ENCODE data around the gene PSD4. TPM values are rescaled to one million over a fixed set of nuclear protein-coding genes. Genes with fewer than 3 reads are reported as not detected.

Gene PSD4
- total RNA-seq, 1 experiment from 2014 or later, result 9.6 TPM

- Mint-ChIP-seq H3K27me3 (ENCODE audit: insufficient read depth, unreplicated experiment) (no peaks in the 10 kb centered on the region), H3K4me3 (ENCODE audit: unreplicated experiment) (no peak overlapping the region), H3K4me1 (ENCODE audit: insufficient read depth, unreplicated experiment) (no peaks in the 10 kb centered on the region), H3K36me3 (ENCODE audit: insufficient read depth, unreplicated experiment) (peaks cover 4% of the 10 kb centered on the region), H3K9me3 (ENCODE audit: unreplicated experiment) (no peaks in the 10 kb centered on the region), H3K27ac (ENCODE audit: low read depth, unreplicated experiment) (no peak overlapping the region)
- no peak for DNase-seq (ENCODE audit: unreplicated experiment)
- no peak for TF ChIP-seq CTCF (IDR thresholded peaks at IDR 0.05; ENCODE audit: unreplicated experiment)
- ChIA-PET CTCF (interaction anchor here (0.5 to 2.1 kb wide), 8 partner anchors 8 to 213 kb away, joined by 3 to 9 read pairs (median 4); no protein-coding TSS in a partner anchor), POLR2A (no interaction called here)
- intact Hi-C loops (cut with micrococcal nuclease), result no loop called here
- no TSS peak for BruUV-seq (replicated peaks)
Observed at GRCh38 chr2:113175042-113175628, 1.4 kb downstream of the PSD4 start.

GRCh38 chr2:113175736-113176695, 2.2 kb downstream of the PSD4 start:
- H3K27ac Mint-ChIP-seq (ENCODE audit: low read depth, unreplicated experiment), result no peak overlapping the region
- POLR2A ChIA-PET, result no interaction called here
- no peaks in the 10 kb centered on the region for H3K4me1 Mint-ChIP-seq (ENCODE audit: insufficient read depth, unreplicated experiment)
- intact Hi-C loops (cut with micrococcal nuclease), result no loop called here
- no peak for TF ChIP-seq CTCF (IDR thresholded peaks at IDR 0.05; ENCODE audit: unreplicated experiment)
- H3K9me3 Mint-ChIP-seq (ENCODE audit: unreplicated experiment), result no peaks in the 10 kb centered on the region
- no TSS peak for BruUV-seq (replicated peaks)
- no peak overlapping the region for H3K4me3 Mint-ChIP-seq (ENCODE audit: unreplicated experiment)
- peaks cover 4% of the 10 kb centered on the region for H3K36me3 Mint-ChIP-seq (ENCODE audit: insufficient read depth, unreplicated experiment)
- CTCF ChIA-PET, result interaction anchor here (0.7 to 2.1 kb wide), 2 partner anchors 25 to 38 kb away, joined by 3 to 9 read pairs; no protein-coding TSS in a partner anchor
- H3K27me3 Mint-ChIP-seq (ENCODE audit: insufficient read depth, unreplicated experiment), result no peaks in the 10 kb centered on the region
- DNase-seq (ENCODE audit: unreplicated experiment), result no peak

DNA sequence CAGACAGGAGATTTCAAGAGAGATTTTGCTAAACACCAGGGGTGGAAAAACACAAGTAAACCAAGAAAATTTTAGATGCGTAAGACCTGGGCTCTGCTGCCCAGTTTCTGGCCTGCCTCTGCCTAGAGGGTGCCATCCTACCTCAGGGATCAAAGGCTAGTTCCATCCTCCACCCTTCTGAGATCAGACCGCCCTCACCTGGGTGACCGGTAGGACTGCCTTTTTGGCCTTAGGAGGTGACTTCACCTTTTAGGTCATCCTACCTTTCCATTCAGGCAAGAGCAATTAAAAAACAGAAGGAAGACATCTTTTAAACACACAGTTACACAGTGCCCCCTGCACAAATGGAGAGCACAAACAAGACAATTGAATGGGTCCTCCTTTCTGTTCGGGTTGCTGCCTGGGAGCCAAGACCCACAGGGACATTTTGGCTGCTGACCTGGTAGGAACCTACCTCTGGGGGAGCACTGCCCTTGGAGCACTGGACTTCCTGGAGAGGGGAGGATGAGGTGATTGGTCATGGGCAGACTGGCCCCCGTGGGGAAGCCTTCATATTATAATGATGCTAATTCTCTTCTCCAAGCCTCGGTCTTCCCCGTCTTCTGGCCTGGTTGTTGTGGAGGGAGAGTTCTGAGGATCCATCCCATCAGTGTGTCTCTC, 3.1 kb downstream of the PSD4 start:
- no peak for DNase-seq (ENCODE audit: unreplicated experiment)
- Mint-ChIP-seq H3K9me3 (ENCODE audit: unreplicated experiment) (no peaks in the 10 kb centered on the region), H3K27me3 (ENCODE audit: insufficient read depth, unreplicated experiment) (no peaks in the 10 kb centered on the region), H3K4me1 (ENCODE audit: insufficient read depth, unreplicated experiment) (no peaks in the 10 kb centered on the region), H3K36me3 (ENCODE audit: insufficient read depth, unreplicated experiment) (peaks cover 4% of the 10 kb centered on the region), H3K27ac (ENCODE audit: low read depth, unreplicated experiment) (no peak overlapping the region), H3K4me3 (ENCODE audit: unreplicated experiment) (no peak overlapping the region)
- intact Hi-C loops (cut with micrococcal nuclease), result no loop called here
- no peak for TF ChIP-seq CTCF (IDR thresholded peaks at IDR 0.05; ENCODE audit: unreplicated experiment)
- ChIA-PET POLR2A (no interaction called here), CTCF (no interaction called here)
- no TSS peak for BruUV-seq (replicated peaks)
